ENCODE results near the gene TOMM70.

TOMM70 gene

GRCh38 chr3:100317912-100318311, 83.0 kb downstream of the TOMM70 start:
- H3K9me3 Mint-ChIP-seq, result no peaks in the 10 kb centered on the region
- peak; percentile 59 for ATAC-seq (replicated peaks)
- no peak for DNase-seq
- peak overlapping the region in 1 of 2 donors; percentile 18 for H3K4me3 Mint-ChIP-seq
- H3K27me3 Mint-ChIP-seq, result no peaks in the 10 kb centered on the region
- H3K36me3 Mint-ChIP-seq (ENCODE audit: insufficient read depth), result peaks cover 18% of the 10 kb centered on the region
- peaks cover 2 to 17% of the 10 kb centered on the region in 2 donors for H3K4me1 Mint-ChIP-seq (ENCODE audit: low read depth in 2 of 2)
- peak overlapping the region in 1 of 2 donors; percentile 81 for H3K27ac Mint-ChIP-seq

- Mint-ChIP-seq H3K9me3 (no peaks in the 10 kb centered on the region), H3K4me1 (ENCODE audit: low read depth in 2 of 2) (peaks cover 5 to 17% of the 10 kb centered on the region in 2 donors), H3K27ac (peak overlapping the region in 1 of 2 donors; percentile 60), H3K36me3 (ENCODE audit: insufficient read depth) (peaks cover 18% of the 10 kb centered on the region), H3K4me3 (peak overlapping the region; percentile 10 to 33), H3K27me3 (no peaks in the 10 kb centered on the region)
- peak; percentile 91 for ATAC-seq (replicated peaks)
- peak; percentile 41 to 50 (median 43) for DNase-seq
These were observed 84.2 kb downstream of the TOMM70 start for GRCh38 chr3:100316641-100317069.

All from effector memory CD8-positive, alpha-beta T cell (primary cell).